T-helper 17 cell (primary cell): Measurements from ENCODE around the gene OOSP2. TPM values are rescaled to one million over a fixed set of nuclear protein-coding genes. Genes with fewer than 3 reads are reported as not detected.
"Not testable (repeated sequence)": the region's sequence is repeated elsewhere in the genome, so short reads cannot be mapped to it uniquely, and the experiment has no call there.

ENCODE experiments used
- ATAC-seq: fragments of 150-1000 bp; cut with Tn5 transposase; 2 replicates; pipeline ENCODE4 v1.10.0; 2021; ENCODE audit warnings: mild to moderate bottlenecking, moderate library complexity
- DNase-seq, 3 donors: peaks; one replicate each; pipeline versions ENCODE4 v3.0.0 to v3.0.0-alpha.2; 2020 to 2021
- H3K9me3 ChIP-seq: one replicate; pipeline ENCODE4 v1.7.0; 2013; ENCODE audit warnings: low read length, mild to moderate bottlenecking; ENCODE audit not compliant: control insufficient read depth, poor library complexity, severe bottlenecking
- H3K27ac Mint-ChIP-seq: one replicate; pipeline ENCODE4 v1.8.0; 2022; ENCODE audit warnings: mild to moderate bottlenecking, moderate library complexity, mixed read lengths
- H3K27me3 Mint-ChIP-seq: one replicate; pipeline ENCODE4 v1.8.0; 2022; ENCODE audit warnings: mixed read lengths
- H3K36me3 Mint-ChIP-seq: one replicate; pipeline ENCODE4 v1.8.0; 2022; ENCODE audit warnings: low read depth, mixed read lengths
- H3K4me1 Mint-ChIP-seq: one replicate; pipeline ENCODE4 v1.8.0; 2022; ENCODE audit warnings: mild to moderate bottlenecking, mixed read lengths
- H3K4me3 Mint-ChIP-seq: one replicate; pipeline ENCODE4 v1.8.0; 2022; ENCODE audit warnings: mild to moderate bottlenecking, moderate library complexity, mixed read lengths
- total RNA-seq, 4 donors: library from RNA in 2 of 4; stranded (reverse) in 2 of 4; gene quantifications; one replicate each; pipeline ENCODE4 v1.2.3 and lab custom pipeline; 2022 to 2026

Gene OOSP2
- total RNA-seq, 2 donors from 2014 or later, result not detected

GRCh38 chr11:60059052-60059451 lies 18.8 kb downstream of the OOSP2 start:
- ATAC-seq (no peak), DNase-seq (no peak)
- Mint-ChIP-seq H3K27me3 (peaks cover 17% of the 10 kb centered on the region), H3K27ac (no peak overlapping the region), H3K36me3 (no peaks in the 10 kb centered on the region), H3K4me1 (peaks cover 2% of the 10 kb centered on the region), H3K4me3 (no peak overlapping the region)
- no peaks in the 10 kb centered on the region for H3K9me3 ChIP-seq

GRCh38 chr11:60059521-60060240 lies 19.5 kb downstream of the OOSP2 start:
- DNase-seq (no peak), ATAC-seq (no peak)
- H3K9me3 ChIP-seq, result no peaks in the 10 kb centered on the region
- peaks cover 2% of the 10 kb centered on the region for H3K4me1 Mint-ChIP-seq
- no peak overlapping the region for H3K27ac Mint-ChIP-seq
- H3K27me3 Mint-ChIP-seq, result peaks cover 17% of the 10 kb centered on the region
- H3K36me3 Mint-ChIP-seq, result no peaks in the 10 kb centered on the region
- H3K4me3 Mint-ChIP-seq, result no peak overlapping the region

- ATAC-seq (no peak), DNase-seq (no peak)
- no peak overlapping the region for H3K4me3 Mint-ChIP-seq
- no peaks in the 10 kb centered on the region for H3K9me3 ChIP-seq
- peaks cover 2% of the 10 kb centered on the region for H3K4me1 Mint-ChIP-seq
- no peaks in the 10 kb centered on the region for H3K27me3 Mint-ChIP-seq
- no peak overlapping the region for H3K27ac Mint-ChIP-seq
- no peaks in the 10 kb centered on the region for H3K36me3 Mint-ChIP-seq
These were observed 23.9 kb downstream of the OOSP2 start for GRCh38 chr11:60064111-60064510.

DNA sequence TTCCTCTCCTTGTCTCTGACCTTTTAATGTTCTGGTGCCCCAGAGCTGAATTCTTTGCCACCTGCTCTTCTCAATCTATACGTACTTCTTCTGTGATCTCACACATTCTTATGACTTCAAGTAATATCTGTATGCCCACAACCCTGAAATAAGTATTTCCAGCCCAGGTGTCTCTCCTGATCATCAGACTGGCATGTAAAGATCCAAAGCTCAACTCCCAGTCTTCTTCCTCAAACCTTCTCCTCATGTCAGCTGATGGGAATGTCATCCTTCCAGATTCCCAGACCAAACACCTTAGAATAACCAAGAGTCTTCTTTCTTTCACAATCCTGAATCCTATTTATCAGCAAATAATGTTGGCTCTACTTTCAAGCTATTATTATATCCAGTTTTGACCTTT lies 25.6 kb downstream of the OOSP2 start:
- H3K4me1 Mint-ChIP-seq, result peaks cover 2% of the 10 kb centered on the region
- DNase-seq (no peak), ATAC-seq (no peak)
- H3K27ac Mint-ChIP-seq, result no peak overlapping the region
- H3K9me3 ChIP-seq, result no peaks in the 10 kb centered on the region
- no peak overlapping the region for H3K4me3 Mint-ChIP-seq
- no peaks in the 10 kb centered on the region for H3K36me3 Mint-ChIP-seq
- H3K27me3 Mint-ChIP-seq, result peaks cover 5% of the 10 kb centered on the region

DNA sequence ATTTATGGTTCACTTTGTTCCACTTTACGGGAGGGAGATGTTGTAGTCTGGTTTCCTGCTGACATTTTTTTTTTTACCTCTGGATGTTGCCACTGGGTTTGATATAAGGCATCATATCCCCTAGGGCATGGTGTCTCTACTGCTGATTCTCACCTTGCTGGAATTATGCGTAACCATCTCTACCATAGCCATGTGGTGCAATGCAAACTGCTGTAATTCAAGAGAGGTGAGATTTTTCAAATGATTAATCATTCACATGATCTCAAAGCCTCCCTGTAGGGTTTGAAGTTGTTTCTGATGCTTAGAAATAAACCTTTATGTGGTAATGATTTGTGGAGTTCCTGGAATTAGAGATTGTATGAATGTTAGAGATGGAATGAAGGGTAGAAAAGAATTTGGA lies 29.2 kb downstream of the OOSP2 start:
- H3K9me3 ChIP-seq, result no peaks in the 10 kb centered on the region
- Mint-ChIP-seq H3K27ac (no peak overlapping the region), H3K4me3 (no peak overlapping the region)

GRCh38 chr11:60071644-60072043 lies 31.4 kb downstream of the OOSP2 start:
- H3K4me1 Mint-ChIP-seq, H3K4me3 Mint-ChIP-seq, H3K36me3 Mint-ChIP-seq, H3K27ac Mint-ChIP-seq, H3K9me3 ChIP-seq, ATAC-seq, DNase-seq: not testable (repeated sequence)
- peaks cover 11% of the 10 kb centered on the region for H3K27me3 Mint-ChIP-seq

More for the DNA sequence above, 29.2 kb downstream of the OOSP2 start:
- H3K36me3 Mint-ChIP-seq, result no peaks in the 10 kb centered on the region
- ATAC-seq (no peak), DNase-seq (no peak)
- peaks cover 11% of the 10 kb centered on the region for H3K27me3 Mint-ChIP-seq
- no peaks in the 10 kb centered on the region for H3K4me1 Mint-ChIP-seq

DNA sequence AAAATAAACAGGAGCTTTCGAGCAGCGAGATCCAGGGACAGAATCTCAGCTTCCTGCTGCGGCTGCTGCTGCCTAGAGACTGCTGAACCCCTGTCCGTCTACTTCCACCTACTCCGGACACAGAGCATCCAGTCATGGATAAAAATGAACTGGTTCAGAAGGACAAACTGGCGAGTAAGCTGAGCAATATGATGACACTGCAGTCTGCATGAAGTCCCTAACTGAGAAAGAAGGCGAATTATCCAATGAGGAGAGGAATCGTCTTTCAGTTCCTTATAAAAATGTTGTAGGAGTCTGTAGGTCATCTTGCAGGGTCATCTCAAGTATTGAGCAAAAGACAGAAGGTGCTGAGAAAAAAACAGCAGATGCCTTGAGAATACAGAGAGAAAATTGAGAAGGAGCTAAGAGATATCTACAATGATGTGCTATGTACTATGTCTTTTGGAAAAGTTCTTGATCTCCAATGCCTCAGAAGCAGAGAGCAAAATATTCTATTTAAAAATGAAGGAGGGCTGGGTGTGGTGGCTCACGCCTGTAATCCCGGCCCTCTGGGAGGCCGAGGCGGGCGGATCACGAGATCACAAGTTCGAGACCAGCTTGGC lies 37.1 kb downstream of the OOSP2 start:
- Mint-ChIP-seq H3K27me3 (peaks cover 9% of the 10 kb centered on the region), H3K4me1 (no peaks in the 10 kb centered on the region), H3K27ac (no peak overlapping the region), H3K4me3 (no peak overlapping the region), H3K36me3 (no peaks in the 10 kb centered on the region)
- no peaks in the 10 kb centered on the region for H3K9me3 ChIP-seq
- ATAC-seq, result no peak
- DNase-seq, result no peak

DNA sequence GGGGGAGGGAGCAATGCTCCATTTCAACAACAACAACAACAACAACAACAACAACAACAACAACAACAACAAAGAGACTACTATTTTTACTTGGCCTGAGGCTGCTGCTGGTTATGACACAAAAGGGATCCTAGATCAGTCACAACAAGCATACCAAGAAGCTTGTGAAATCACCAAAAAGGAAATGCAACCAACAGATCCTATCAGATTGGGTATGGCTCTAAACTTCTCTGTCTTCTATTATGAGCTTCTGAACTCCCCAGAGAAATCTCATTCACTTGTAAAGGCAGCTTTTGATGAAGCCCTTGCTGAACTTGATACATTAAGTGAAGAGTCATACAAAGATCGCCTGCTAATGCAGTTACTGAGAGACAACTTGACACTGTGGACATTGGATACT lies 37.8 kb downstream of the OOSP2 start:
- Mint-ChIP-seq H3K4me1 (no peaks in the 10 kb centered on the region), H3K27ac (no peak overlapping the region), H3K36me3 (no peaks in the 10 kb centered on the region), H3K4me3 (no peak overlapping the region), H3K27me3 (peaks cover 9% of the 10 kb centered on the region)
- H3K9me3 ChIP-seq, result no peaks in the 10 kb centered on the region
- DNase-seq (no peak), ATAC-seq (no peak)

DNA sequence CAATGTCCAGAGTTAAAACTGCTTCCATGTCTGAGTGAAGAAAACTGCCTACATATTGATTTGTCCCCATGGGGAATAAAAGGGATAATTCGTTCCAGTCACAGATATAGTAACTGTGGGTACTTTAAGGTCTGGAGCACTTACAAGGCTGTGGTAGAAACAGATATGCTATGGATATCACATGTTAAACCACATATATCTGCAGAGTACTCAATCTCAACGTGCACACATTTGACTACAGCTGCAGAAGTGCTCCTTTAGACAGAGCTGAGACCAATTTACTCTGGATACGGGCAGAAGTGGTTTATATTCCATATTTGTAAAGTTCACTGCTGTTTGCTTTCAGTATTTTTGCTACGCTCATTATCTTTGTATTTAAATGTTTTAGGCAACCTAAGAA lies 38.5 kb downstream of the OOSP2 start:
- no peaks in the 10 kb centered on the region for H3K9me3 ChIP-seq
- no peaks in the 10 kb centered on the region for H3K36me3 Mint-ChIP-seq
- no peak for DNase-seq
- no peak overlapping the region for H3K4me3 Mint-ChIP-seq
- no peaks in the 10 kb centered on the region for H3K4me1 Mint-ChIP-seq
- no peak for ATAC-seq
- peaks cover 12% of the 10 kb centered on the region for H3K27me3 Mint-ChIP-seq
- no peak overlapping the region for H3K27ac Mint-ChIP-seq

DNA sequence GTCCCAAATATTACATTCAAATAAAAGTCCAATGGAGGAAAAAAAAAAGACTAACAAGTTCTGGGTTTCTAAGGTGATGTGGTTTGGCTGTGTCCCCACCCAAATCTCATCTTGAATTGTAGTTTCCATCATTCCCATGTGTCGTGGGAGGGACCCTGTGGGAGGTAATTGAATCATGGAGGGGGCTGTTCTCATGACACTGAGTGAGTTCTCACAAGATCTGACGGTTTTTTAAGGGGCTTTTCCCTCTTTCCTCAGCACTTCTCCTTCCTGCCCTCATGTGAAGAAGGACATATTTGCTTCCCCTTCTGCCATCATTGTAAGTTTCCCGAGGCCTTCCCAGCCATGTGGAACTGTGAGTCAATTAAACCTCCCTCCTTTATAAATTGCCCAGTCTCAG lies 40.3 kb downstream of the OOSP2 start:
- Mint-ChIP-seq H3K27me3 (peaks cover 27% of the 10 kb centered on the region), H3K4me3 (no peak overlapping the region), H3K36me3 (no peaks in the 10 kb centered on the region), H3K4me1 (no peaks in the 10 kb centered on the region), H3K27ac (no peak overlapping the region)
- DNase-seq, result no peak
- H3K9me3 ChIP-seq, result no peaks in the 10 kb centered on the region
- no peak for ATAC-seq

- DNase-seq, result no peak
- no peak overlapping the region for H3K4me3 Mint-ChIP-seq
- no peaks in the 10 kb centered on the region for H3K9me3 ChIP-seq
- peaks cover 54% of the 10 kb centered on the region for H3K27me3 Mint-ChIP-seq
- H3K27ac Mint-ChIP-seq, result no peak overlapping the region
- no peak for ATAC-seq
- H3K36me3 Mint-ChIP-seq, result peaks cover 3% of the 10 kb centered on the region
- H3K4me1 Mint-ChIP-seq, result no peaks in the 10 kb centered on the region
These were observed 44.5 kb downstream of the OOSP2 start for GRCh38 chr11:60084631-60085273.

- no peaks in the 10 kb centered on the region for H3K4me1 Mint-ChIP-seq
- no peak for ATAC-seq
- no peak overlapping the region for H3K4me3 Mint-ChIP-seq
These were observed 45.7 kb downstream of the OOSP2 start for GRCh38 chr11:60085909-60086308.

GRCh38 chr11:60087239-60087638 lies 47.0 kb downstream of the OOSP2 start:
- Mint-ChIP-seq H3K27me3 (peaks cover 49% of the 10 kb centered on the region), H3K4me3 (no peak overlapping the region), H3K36me3 (peaks cover 3% of the 10 kb centered on the region), H3K4me1 (no peaks in the 10 kb centered on the region), H3K27ac (no peak overlapping the region)
- ATAC-seq (no peak), DNase-seq (no peak)
- no peaks in the 10 kb centered on the region for H3K9me3 ChIP-seq

More at GRCh38 chr11:60085909-60086308, 45.7 kb downstream of the OOSP2 start:
- H3K9me3 ChIP-seq, result no peaks in the 10 kb centered on the region
- no peak overlapping the region for H3K27ac Mint-ChIP-seq
- H3K36me3 Mint-ChIP-seq, result peaks cover 3% of the 10 kb centered on the region
- H3K27me3 Mint-ChIP-seq, result peaks cover 49% of the 10 kb centered on the region
- no peak for DNase-seq
